Measurements from ENCODE around the gene OR7A5.
"Not testable (repeated sequence)": the region's sequence is repeated elsewhere in the genome, so short reads cannot be mapped to it uniquely, and the experiment has no call there.

- not testable (repeated sequence) for TF ChIP-seq CTCF (IDR thresholded peaks at IDR 0.05; ENCODE audit: borderline replicate concordance, extremely low read depth, low read length, poor library complexity, severe bottlenecking); EZH2 (IDR thresholded peaks at IDR 0.05; ENCODE audit: borderline replicate concordance, low read depth, low read length, severe bottlenecking)
Observed at GRCh38 chr19:14780622-14781225, 54.3 kb downstream of the OR7A5 start.

Measured in DND-41 (cell line).